A673 (cell line): ENCODE data around the gene ZNF722. TPM values are rescaled to one million over a fixed set of nuclear protein-coding genes. Genes with fewer than 3 reads are reported as not detected.

Source experiments
- BruUV-seq: library from RNA; stranded (reverse); fragments of 400-500 nt; replicated peaks from 2 replicates; lab custom pipeline; 2021; lab: Mats Ljungman, UMichigan
- CTCF ChIA-PET: fragments of 300-600 bp; sonication (Branson Sonifier 250); formaldehyde crosslinking; loops from one replicate; lab custom pipeline; 2022; ENCODE audit warnings: antibody characterized with exemption; lab: Charles Lee
- POLR2A ChIA-PET: fragments of 300-600 bp; sonication (Branson Sonifier 250); formaldehyde crosslinking; loops from one replicate; lab custom pipeline; 2022; ENCODE audit warnings: antibody characterized with exemption; ENCODE audit not compliant: low non-redundant PET; lab: Charles Lee
- DNase-seq: peaks from one replicate; pipeline ENCODE4 v3.0.0-alpha.2; 2015; ENCODE audit warnings: low spot score
- H3K27ac ChIP-seq: fragments of 200-600 bp; sonication (generic); 2 replicates; pipeline ENCODE4 v1.5.1; 2016; ENCODE audit warnings: mixed run types, low read depth, mild to moderate bottlenecking, mixed read lengths, antibody characterized with exemption, low read length; ENCODE audit not compliant: poor library complexity, severe bottlenecking
- H3K27me3 ChIP-seq: fragments of 200-600 bp; sonication (generic); replicated peaks from 2 replicates; pipeline ENCODE4 v1.6.1; 2017; ENCODE audit warnings: mixed run types, low read depth, mild to moderate bottlenecking, mixed read lengths, antibody characterized with exemption, low read length; ENCODE audit not compliant: insufficient read depth, poor library complexity
- H3K36me3 ChIP-seq: fragments of 200-600 bp; sonication (generic); 2 replicates; pipeline ENCODE4 v1.6.1; 2016; ENCODE audit warnings: mixed run types, mild to moderate bottlenecking, mixed read lengths, antibody characterized with exemption, low read length; ENCODE audit not compliant: insufficient read depth, poor library complexity, severe bottlenecking
- H3K4me1 ChIP-seq: fragments of 200-600 bp; sonication (generic); 2 replicates; pipeline ENCODE4 v1.6.1; 2017; ENCODE audit warnings: mixed run types, mild to moderate bottlenecking, mixed read lengths, antibody characterized with exemption, low read length; ENCODE audit not compliant: insufficient read depth, poor library complexity, severe bottlenecking
- H3K4me3 ChIP-seq: fragments of 200-600 bp; sonication (generic); 2 replicates; pipeline ENCODE4 v1.5.1; 2016; ENCODE audit warnings: low read depth, mixed run types, mild to moderate bottlenecking, mixed read lengths, low read length; ENCODE audit not compliant: poor library complexity, severe bottlenecking
- H3K9me3 ChIP-seq: fragments of 200-600 bp; sonication (generic); 2 replicates; pipeline ENCODE4 v1.6.1; 2016; ENCODE audit warnings: mixed run types, low read depth, mild to moderate bottlenecking, mixed read lengths, antibody characterized with exemption, low read length; ENCODE audit not compliant: poor library complexity, severe bottlenecking
- CTCF ChIP-seq: fragments of 300-800, 200-600 bp; sonication (generic); conservative IDR thresholded peaks from 2 replicates; pipeline ENCODE4 v1.5.1; 2017; ENCODE audit warnings: low read depth, mild to moderate bottlenecking, antibody characterized with exemption, low read length, moderate library complexity, mixed read lengths
- EZH2 ChIP-seq: fragments of 200-600 bp; sonication (generic); IDR thresholded peaks from 2 replicates; pipeline ENCODE4 v1.6.1; 2017; ENCODE audit warnings: borderline replicate concordance, low read depth, mild to moderate bottlenecking, mixed read lengths, antibody characterized with exemption, low read length; ENCODE audit not compliant: poor library complexity, severe bottlenecking
- intact Hi-C: fragments of 100-400 bp; cut with micrococcal nuclease; formaldehyde crosslinking; loops from one replicate; pipeline ENCODE4 v1.10.0; 2022; ENCODE audit not compliant: unreplicated experiment
- total RNA-seq: library from RNA; stranded (reverse); gene quantifications from 2 replicates; pipeline ENCODE4 v1.2.3, GENCODE V29; 2021

The ZNF722 gene
- total RNA-seq, 1 experiment from 2014 or later = not detected

- BruUV-seq = no TSS peak
- CTCF ChIA-PET = no interaction called here
- POLR2A ChIA-PET = no interaction called here
Observed at GRCh38 chr7:64035388-64035787, 36.7 kb downstream of the ZNF722 start.

GRCh38 chr7:64037095-64037494, 38.4 kb downstream of the ZNF722 start:
- ChIA-PET CTCF (no interaction called here), POLR2A (no interaction called here)
- TF ChIP-seq EZH2 (no peak), CTCF (no peak)
- peaks cover 30% of the 10 kb centered on the region for H3K9me3 ChIP-seq
- no peaks in the 10 kb centered on the region for H3K27me3 ChIP-seq
- no peak for DNase-seq
- H3K36me3 ChIP-seq = no peaks in the 10 kb centered on the region
- BruUV-seq = no TSS peak
- intact Hi-C loops = no loop called here
- no peak overlapping the region for H3K4me3 ChIP-seq
- H3K4me1 ChIP-seq = no peaks in the 10 kb centered on the region
- no peak overlapping the region for H3K27ac ChIP-seq

More at GRCh38 chr7:64035388-64035787, 36.7 kb downstream of the ZNF722 start:
- Histone ChIP-seq H3K27me3 (no peaks in the 10 kb centered on the region), H3K4me3 (no peak overlapping the region), H3K36me3 (no peaks in the 10 kb centered on the region), H3K4me1 (no peaks in the 10 kb centered on the region), H3K9me3 (peaks cover 37% of the 10 kb centered on the region), H3K27ac (no peak overlapping the region)
- intact Hi-C loops = no loop called here
- TF ChIP-seq EZH2 (no peak), CTCF (no peak)
- no peak for DNase-seq

GRCh38 chr7:64045301-64046040, 46.8 kb downstream of the ZNF722 start, which contains the start of gene ZNF727:
TSS of gene ZNF727 (plus strand) at chr7:64045434. CDS start at chr7:64045622, 188 bp downstream.
- Histone ChIP-seq H3K27me3 (no peaks in the 10 kb centered on the region), H3K4me3 (no peak within 1 kb of the TSS), H3K27ac (no peak within 1 kb of the TSS), H3K36me3 (no peaks in the 10 kb centered on the region), H3K9me3 (peaks cover 21% of the 10 kb centered on the region), H3K4me1 (no peaks in the 10 kb centered on the region)
- TF ChIP-seq EZH2 = no peak
- no peak for TF ChIP-seq CTCF
- POLR2A ChIA-PET = no interaction called here
- CTCF ChIA-PET = no interaction called here
- no peak for DNase-seq
- intact Hi-C loops = no loop called here
- no TSS peak for BruUV-seq
